Endothelial cell of umbilical vein (primary cell): Measurements from ENCODE around the gene MC1R. TPM values are rescaled to one million over a fixed set of nuclear protein-coding genes. Genes with fewer than 3 reads are reported as not detected.

ENCODE experiments used
- BruUV-seq: library from RNA; stranded (reverse); fragments of 400-500 nt; replicated peaks from 2 replicates; lab custom pipeline; 2021; lab: Mats Ljungman, UMichigan
- CTCF ChIA-PET: fragments of 300-600, 350-600 bp; sonication (Branson Sonifier 250); formaldehyde crosslinking; loops from one replicate; lab custom pipeline; 2021; ENCODE audit warnings: antibody characterized with exemption, inconsistent platforms; lab: Charles Lee
- POLR2A ChIA-PET: fragments of 300-600, 350-600 bp; sonication (Branson Sonifier 250); formaldehyde crosslinking; loops from one replicate; lab custom pipeline; 2021; ENCODE audit warnings: antibody characterized with exemption, inconsistent platforms; lab: Charles Lee
- DNase-seq: peaks from one replicate; pipeline ENCODE4 v3.0.0-alpha.2; 2011; ENCODE audit warnings: low read depth, low spot score
- FAIRE-seq: peaks from 2 replicates; lab custom pipeline; 2011; peaks lifted over from hg19 to GRCh38; lab: Jason Lieb, UNC
- H2AFZ ChIP-seq: 2 replicates; pipeline ENCODE4 v1.6.0; 2012; ENCODE audit warnings: low read depth, low read length, control low read depth, inconsistent platforms
- H3K27ac ChIP-seq: 2 replicates; pipeline ENCODE4 v1.5.1; 2011; ENCODE audit warnings: low read depth, mild to moderate bottlenecking, control low read depth, low read length, moderate library complexity; ENCODE audit not compliant: insufficient read depth
- H3K27me3 ChIP-seq, 2 experiments: 2 replicates each; pipeline versions ENCODE4 v1.6.0 to v1.6.1; 2011; ENCODE audit warnings: low read length in 2 of 2, mixed read lengths in 1 of 2; ENCODE audit not compliant: control insufficient read depth in 2 of 2, insufficient read depth in 2 of 2
- H3K36me3 ChIP-seq, 2 experiments: 2 replicates in 1 of 2; 3 replicates in 1 of 2; pipeline ENCODE4 v1.5.1; 2011; ENCODE audit warnings: low read length in 2 of 2, mild to moderate bottlenecking in 1 of 2, moderate library complexity in 1 of 2; ENCODE audit not compliant: control insufficient read depth in 2 of 2, insufficient read depth in 2 of 2; ENCODE audit errors: extremely low read depth in 1 of 2
- H3K4me1 ChIP-seq: 3 replicates; pipeline ENCODE4 v1.5.1; 2011; ENCODE audit warnings: mild to moderate bottlenecking, low read length; ENCODE audit not compliant: control insufficient read depth, insufficient read depth; ENCODE audit errors: extremely low read depth
- H3K4me2 ChIP-seq: 2 replicates; pipeline ENCODE4 v1.6.1; 2011; ENCODE audit warnings: low read length, control low read depth, mixed read lengths; ENCODE audit not compliant: insufficient read depth
- H3K4me3 ChIP-seq, 3 experiments: fragments of 200-600 bp in 1 of 3; sonication (generic), shearing (Covaris generic) in 1 of 3; replicated peaks in 1 of 3; 2 replicates each; pipeline ENCODE4 v1.5.1; 2011 to 2016; ENCODE audit warnings: control low read depth in 3 of 3, low read length in 3 of 3, mild to moderate bottlenecking in 2 of 3, inconsistent platforms in 1 of 3, low read depth in 1 of 3, moderate library complexity in 1 of 3; ENCODE audit not compliant: insufficient read depth in 1 of 3
- H3K79me2 ChIP-seq: 2 replicates; pipeline ENCODE4 v1.6.0; 2012; ENCODE audit warnings: low read length, inconsistent platforms; ENCODE audit not compliant: control insufficient read depth, insufficient read depth
- H3K9ac ChIP-seq: replicated peaks from 2 replicates; pipeline ENCODE3; 2011; ENCODE audit warnings: low read length, control low read depth; ENCODE audit not compliant: insufficient read depth; ENCODE audit errors: extremely low read depth
- H3K9me1 ChIP-seq: replicated peaks from 3 replicates; pipeline ENCODE4 v1.6.0; 2011; ENCODE audit warnings: mild to moderate bottlenecking, low read length; ENCODE audit not compliant: control insufficient read depth, insufficient read depth; ENCODE audit errors: extremely low read depth
- H3K9me3 ChIP-seq: replicated peaks from 2 replicates; pipeline ENCODE4 v1.5.1; 2012; ENCODE audit warnings: low read length, inconsistent platforms; ENCODE audit not compliant: control insufficient read depth, insufficient read depth
- H4K20me1 ChIP-seq: replicated peaks from 2 replicates; pipeline ENCODE3; 2011; ENCODE audit warnings: mild to moderate bottlenecking, low read length; ENCODE audit not compliant: control insufficient read depth, insufficient read depth; ENCODE audit errors: extremely low read depth
- GATA2 ChIP-seq: IDR thresholded peaks from 2 replicates; pipeline ENCODE4 v1.7.0; 2011; ENCODE audit warnings: low read depth, mild to moderate bottlenecking, moderate library complexity, mixed read lengths, low read length; ENCODE audit not compliant: insufficient read length, insufficient read depth
- JUN ChIP-seq: IDR thresholded peaks from 2 replicates; pipeline ENCODE4 v1.6.1; 2011; ENCODE audit warnings: borderline replicate concordance, low read depth; ENCODE audit not compliant: insufficient read length, insufficient read depth
- MAX ChIP-seq: IDR thresholded peaks from 2 replicates; pipeline ENCODE4 v1.6.1; 2011; ENCODE audit not compliant: insufficient read depth, insufficient read length
- MYC ChIP-seq: IDR thresholded peaks from one replicate; pipeline ENCODE4 v1.6.1; 2011; ENCODE audit warnings: mild to moderate bottlenecking, low read depth, low read length
- POLR2AphosphoS5 ChIP-seq: IDR thresholded peaks from 2 replicates; pipeline ENCODE4 v1.6.1; 2012; ENCODE audit warnings: low read depth, mild to moderate bottlenecking, control low read depth, low read length, moderate library complexity; ENCODE audit not compliant: insufficient read depth
- dilution Hi-C: fragments of 300-500 bp; cut with MboI; formaldehyde crosslinking; loops from one replicate; pipeline ENCODE4 v1.15.0; 2019; ENCODE audit warnings: low sequenced_read_pairs; ENCODE audit not compliant: extremely low pct_ligation_motif_present
- intact Hi-C: fragments of 100-400 bp; cut with micrococcal nuclease; formaldehyde crosslinking; loops from one replicate; pipeline ENCODE4 v1.10.0; 2022
- polyA plus RNA-seq, 4 experiments: library from polyadenylated mRNA; depleted of rRNA in 3 of 4; stranded (reverse) in 3 of 4; unstranded in 1 of 4; fragments of >200 nt; gene quantifications; 2 replicates each; pipeline versions ENCODE4 v1.2.1 to v1.2.3, GENCODE V29; 2011 to 2012; ENCODE audit warnings: missing spikeins in 1 of 4
- total RNA-seq: library from RNA; stranded (reverse); gene quantifications from 2 replicates; pipeline ENCODE4 v1.2.3, GENCODE V29; 2021
- TF ChIP-seq, protein P1 (sequence below), 2 donors: IDR thresholded peaks; 1 replicate in 1 of 2; 2 replicates in 1 of 2; pipeline ENCODE4 v1.5.1; 2011; ENCODE audit warnings: low read length in 2 of 2, mild to moderate bottlenecking in 2 of 2, moderate library complexity in 2 of 2, control low read depth in 1 of 2, inconsistent platforms in 1 of 2, low read depth in 1 of 2; ENCODE audit not compliant: insufficient read depth in 1 of 2; ENCODE audit errors: extremely low read depth in 1 of 2

MC1R gene
- total and polyA plus RNA-seq, 2 donors (not counting 3 experiments of a cell fraction or from before 2014, with no cell fraction given), result 4.0 to 4.9 TPM

DNA sequence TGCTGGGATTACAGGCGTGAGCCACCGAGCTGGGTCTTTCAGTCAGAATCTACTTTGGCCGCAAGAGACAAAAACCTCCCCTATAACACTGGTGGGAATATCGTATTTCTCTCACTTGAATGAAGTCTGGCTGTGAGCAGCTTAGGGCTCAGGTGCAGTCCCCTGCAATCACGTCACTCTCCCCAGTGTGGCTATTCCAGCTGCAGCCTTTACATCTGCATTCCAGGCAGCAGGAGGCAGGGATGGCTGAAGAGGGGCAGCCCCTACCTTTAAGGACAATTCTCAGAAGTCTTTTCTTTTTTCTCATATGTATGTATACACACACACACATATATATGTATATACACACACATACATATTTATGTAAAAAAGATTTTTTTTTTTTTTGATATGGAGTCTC lies 32.8 kb downstream of the MC1R start:
- no peak overlapping the region for H3K4me2 ChIP-seq
- no peak overlapping the region for H3K4me3 ChIP-seq
- H3K27ac ChIP-seq, result no peak overlapping the region
- H3K27me3 ChIP-seq, result no peaks in the 10 kb centered on the region
- H3K9me1 ChIP-seq, result no peaks in the 10 kb centered on the region
- FAIRE-seq, result no peak
- intact Hi-C loops (no loop called here), dilution Hi-C loops (no loop called here)
- BruUV-seq, result no TSS peak
- peaks cover 17% of the 10 kb centered on the region for H3K79me2 ChIP-seq
- TF ChIP-seq POLR2AphosphoS5 (no peak), MYC (no peak), JUN (no peak)
- H4K20me1 ChIP-seq, result no peaks in the 10 kb centered on the region
- ChIA-PET POLR2A (no interaction called here), CTCF (no interaction called here)
- DNase-seq, result no peak
- H3K36me3 ChIP-seq, result peaks cover 0 to 11% of the 10 kb centered on the region in 2 experiments
- H3K4me1 ChIP-seq, result peaks cover 4% of the 10 kb centered on the region
- H3K9ac ChIP-seq, result no peak overlapping the region
- no peaks in the 10 kb centered on the region for H3K9me3 ChIP-seq
- no peak overlapping the region for H2AFZ ChIP-seq

- no peak for FAIRE-seq
- CTCF ChIA-PET, result interaction anchor here (1.0 kb wide), 1 partner anchor 12 kb away, joined by 3 read pairs; no protein-coding TSS in a partner anchor
- dilution Hi-C loops, result no loop called here
Observed at GRCh38 chr16:89952049-89952448, 33.4 kb downstream of the MC1R start.

More at GRCh38 chr16:89952049-89952448, 33.4 kb downstream of the MC1R start:
- TF ChIP-seq, protein P1, sequence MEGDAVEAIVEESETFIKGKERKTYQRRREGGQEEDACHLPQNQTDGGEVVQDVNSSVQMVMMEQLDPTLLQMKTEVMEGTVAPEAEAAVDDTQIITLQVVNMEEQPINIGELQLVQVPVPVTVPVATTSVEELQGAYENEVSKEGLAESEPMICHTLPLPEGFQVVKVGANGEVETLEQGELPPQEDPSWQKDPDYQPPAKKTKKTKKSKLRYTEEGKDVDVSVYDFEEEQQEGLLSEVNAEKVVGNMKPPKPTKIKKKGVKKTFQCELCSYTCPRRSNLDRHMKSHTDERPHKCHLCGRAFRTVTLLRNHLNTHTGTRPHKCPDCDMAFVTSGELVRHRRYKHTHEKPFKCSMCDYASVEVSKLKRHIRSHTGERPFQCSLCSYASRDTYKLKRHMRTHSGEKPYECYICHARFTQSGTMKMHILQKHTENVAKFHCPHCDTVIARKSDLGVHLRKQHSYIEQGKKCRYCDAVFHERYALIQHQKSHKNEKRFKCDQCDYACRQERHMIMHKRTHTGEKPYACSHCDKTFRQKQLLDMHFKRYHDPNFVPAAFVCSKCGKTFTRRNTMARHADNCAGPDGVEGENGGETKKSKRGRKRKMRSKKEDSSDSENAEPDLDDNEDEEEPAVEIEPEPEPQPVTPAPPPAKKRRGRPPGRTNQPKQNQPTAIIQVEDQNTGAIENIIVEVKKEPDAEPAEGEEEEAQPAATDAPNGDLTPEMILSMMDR (IDR thresholded peaks at IDR 0.05; ENCODE audit: extremely low read depth in 1 of 2, insufficient read depth in 1 of 2, low read depth in 1 of 2, low read length in 2 of 2), result no peak
- TF ChIP-seq MAX, result no peak
- no peak for TF ChIP-seq GATA2
- no peak for TF ChIP-seq POLR2AphosphoS5
- BruUV-seq, result no TSS peak
- Histone ChIP-seq H3K9ac (no peak overlapping the region), H3K4me1 (peaks cover 4% of the 10 kb centered on the region), H3K79me2 (peaks cover 17% of the 10 kb centered on the region), H3K27me3 (no peaks in the 10 kb centered on the region), H2AFZ (no peak overlapping the region), H3K9me1 (no peaks in the 10 kb centered on the region), H4K20me1 (no peaks in the 10 kb centered on the region), H3K9me3 (no peaks in the 10 kb centered on the region), H3K27ac (no peak overlapping the region), H3K4me2 (no peak overlapping the region), H3K36me3 (peaks cover 0 to 11% of the 10 kb centered on the region in 2 experiments), H3K4me3 (no peak overlapping the region)
- POLR2A ChIA-PET, result no interaction called here
- intact Hi-C loops, result no loop called here
- DNase-seq, result no peak
